H1 (cell line): Measurements from ENCODE around the gene DRC1. TPM values are rescaled to one million over a fixed set of nuclear protein-coding genes. Genes with fewer than 3 reads are reported as not detected.

Source experiments
- CTCF ChIA-PET: fragments of 300-600 bp; sonication (Branson Sonifier 250); formaldehyde crosslinking; loops from one replicate; lab custom pipeline; 2021; ENCODE audit not compliant: partially characterized antibody; lab: Charles Lee
- POLR2A ChIA-PET: fragments of 300-600 bp; sonication (Branson Sonifier 250); formaldehyde crosslinking; loops from one replicate; lab custom pipeline; 2021; ENCODE audit warnings: inconsistent platforms; ENCODE audit not compliant: partially characterized antibody; lab: Charles Lee
- DNase-seq, 2 experiments: peaks; one replicate each; pipeline versions ENCODE4 v3.0.0 to v3.0.0-alpha.2; 2010 to 2022; ENCODE audit warnings: low spot score in 2 of 2, low read depth in 1 of 2, mixed read lengths in 1 of 2
- FAIRE-seq: peaks from 2 replicates; lab custom pipeline; 2011; peaks lifted over from hg19 to GRCh38; lab: Jason Lieb, UNC
- H2AFZ ChIP-seq: 2 replicates; pipeline ENCODE4 v1.8.1; 2012; ENCODE audit warnings: low read length, inconsistent platforms
- H2AK5ac ChIP-seq: 2 replicates; pipeline ENCODE4 v1.6.1; 2013; ENCODE audit warnings: low read depth, low read length
- H2BK120ac ChIP-seq: replicated peaks from 2 replicates; pipeline ENCODE3; 2013; ENCODE audit warnings: low read depth, low read length, inconsistent platforms
- H2BK12ac ChIP-seq: 2 replicates; pipeline ENCODE4 v1.6.1; 2013; ENCODE audit warnings: low read depth, low read length
- H2BK15ac ChIP-seq: 2 replicates; pipeline ENCODE4 v1.6.1; 2013; ENCODE audit warnings: low read length
- H2BK20ac ChIP-seq: 2 replicates; pipeline ENCODE4 v1.6.1; 2013; ENCODE audit warnings: low read length
- H2BK5ac ChIP-seq: 2 replicates; pipeline ENCODE4 v1.6.1; 2013; ENCODE audit warnings: low read depth, low read length
- H3K14ac ChIP-seq: 2 replicates; pipeline ENCODE4 v1.6.1; 2013; ENCODE audit warnings: inconsistent platforms; ENCODE audit not compliant: insufficient read length
- H3K18ac ChIP-seq: 2 replicates; pipeline ENCODE4 v1.6.1; 2013; ENCODE audit warnings: low read length; ENCODE audit errors: extremely low read depth
- H3K23ac ChIP-seq: 2 replicates; pipeline ENCODE4 v1.6.1; 2013; ENCODE audit warnings: inconsistent platforms; ENCODE audit not compliant: insufficient read length
- H3K23me2 ChIP-seq: 2 replicates; pipeline ENCODE4 v1.6.1; 2013; ENCODE audit warnings: low read depth, low read length
- H3K27ac ChIP-seq: 2 replicates; pipeline ENCODE4 v1.6.1; 2011; ENCODE audit warnings: low read depth, low read length, inconsistent platforms
- H3K27me3 ChIP-seq, 4 experiments: replicated peaks in 1 of 4; 1 replicate in 1 of 4; 2 replicates in 3 of 4; pipeline versions ENCODE4 v1.6.1 to v1.8.1; 2011 to 2013; ENCODE audit warnings: low read length in 3 of 4, mild to moderate bottlenecking in 3 of 4, inconsistent platforms in 2 of 4, mixed read lengths in 2 of 4, moderate library complexity in 1 of 4; ENCODE audit not compliant: control insufficient read depth in 3 of 4, insufficient read depth in 3 of 4; ENCODE audit errors: extremely low read depth in 1 of 4
- H3K36me3 ChIP-seq, 4 experiments: 2 replicates each; pipeline versions ENCODE4 v1.6.1 to v1.8.1; 2011 to 2013; ENCODE audit warnings: mild to moderate bottlenecking in 4 of 4, low read length in 3 of 4, moderate library complexity in 2 of 4, control low read depth in 1 of 4, inconsistent platforms in 1 of 4; ENCODE audit not compliant: insufficient read depth in 4 of 4, control insufficient read depth in 2 of 4
- H3K4ac ChIP-seq: replicated peaks from 2 replicates; pipeline ENCODE3; 2013; ENCODE audit warnings: low read length, low read depth, mixed read lengths, inconsistent platforms; ENCODE audit not compliant: insufficient read length
- H3K4me1 ChIP-seq, 4 experiments: replicated peaks in 1 of 4; 1 replicate in 1 of 4; 2 replicates in 3 of 4; pipeline versions ENCODE4 v1.6.1 to v1.8.1; 2011 to 2013; ENCODE audit warnings: low read length in 3 of 4, inconsistent platforms in 2 of 4, mixed read lengths in 1 of 4; ENCODE audit not compliant: insufficient read depth in 4 of 4, control insufficient read depth in 3 of 4
- H3K4me2 ChIP-seq, 2 experiments: 2 replicates each; pipeline versions ENCODE4 v1.6.1 to v1.8.1; 2011 to 2013; ENCODE audit warnings: low read depth in 2 of 2, low read length in 2 of 2, control low read depth in 1 of 2, inconsistent platforms in 1 of 2, mild to moderate bottlenecking in 1 of 2; ENCODE audit not compliant: insufficient read depth in 1 of 2
- H3K4me3 ChIP-seq, 4 experiments: fragments of 200-600, 300-600 bp in 1 of 4; sonication (generic), shearing (Covaris generic), sonication (Bioruptor Twin) in 1 of 4; 2 replicates each; pipeline versions ENCODE4 v1.5.1 to v1.8.1; 2011 to 2016; ENCODE audit warnings: low read length in 4 of 4, low read depth in 3 of 4, control low read depth in 2 of 4, inconsistent platforms in 2 of 4, mild to moderate bottlenecking in 2 of 4, mixed read lengths in 1 of 4, moderate library complexity in 1 of 4; ENCODE audit not compliant: insufficient read depth in 2 of 4; ENCODE audit errors: extremely low read depth in 1 of 4
- H3K56ac ChIP-seq: replicated peaks from 2 replicates; pipeline ENCODE3; 2013; ENCODE audit warnings: low read depth, mild to moderate bottlenecking, mixed read lengths, low read length, inconsistent platforms; ENCODE audit not compliant: insufficient read length
- H3K79me1 ChIP-seq: 2 replicates; pipeline ENCODE4 v1.6.1; 2013; ENCODE audit warnings: low read depth, low read length, control low read depth
- H3K79me2 ChIP-seq, 2 experiments: 2 replicates each; pipeline versions ENCODE4 v1.6.1 to v1.8.1; 2012 to 2013; ENCODE audit warnings: low read length in 2 of 2, mild to moderate bottlenecking in 2 of 2, inconsistent platforms in 1 of 2; ENCODE audit not compliant: insufficient read depth in 2 of 2, control insufficient read depth in 1 of 2
- H3K9ac ChIP-seq, 4 experiments: replicated peaks in 1 of 4; 1 replicate in 1 of 4; 2 replicates in 3 of 4; pipeline versions ENCODE4 v1.6.1 to v1.8.1; 2011 to 2013; ENCODE audit warnings: low read depth in 3 of 4, low read length in 3 of 4, control low read depth in 2 of 4, mild to moderate bottlenecking in 2 of 4, moderate library complexity in 2 of 4, inconsistent platforms in 1 of 4; ENCODE audit errors: extremely low read depth in 1 of 4
- H3K9me3 ChIP-seq, 2 experiments: 2 replicates each; pipeline versions ENCODE4 v1.6.1 to v1.8.1; 2012 to 2013; ENCODE audit warnings: mild to moderate bottlenecking in 2 of 2, moderate library complexity in 2 of 2, control low read depth in 1 of 2, inconsistent platforms in 1 of 2, low read depth in 1 of 2, low read length in 1 of 2, mixed read lengths in 1 of 2; ENCODE audit not compliant: insufficient read depth in 2 of 2
- H4K20me1 ChIP-seq, 2 experiments: replicated peaks in 1 of 2; 2 replicates each; pipeline versions ENCODE3 to v1.8.1; 2011 to 2013; ENCODE audit warnings: inconsistent platforms in 2 of 2, low read length in 2 of 2, mild to moderate bottlenecking in 1 of 2; ENCODE audit not compliant: insufficient read depth in 2 of 2, control insufficient read depth in 1 of 2
- H4K5ac ChIP-seq: 2 replicates; pipeline ENCODE4 v1.6.1; 2013; ENCODE audit warnings: low read length, low read depth, mixed read lengths, inconsistent platforms; ENCODE audit not compliant: insufficient read length
- H4K8ac ChIP-seq: 2 replicates; pipeline ENCODE4 v1.8.0; 2013; ENCODE audit warnings: mild to moderate bottlenecking, moderate library complexity, low read length, inconsistent platforms; ENCODE audit not compliant: insufficient read depth; ENCODE audit errors: extremely low read depth
- H4K91ac ChIP-seq: replicated peaks from 2 replicates; pipeline ENCODE3; 2013; ENCODE audit warnings: low read length, mixed read lengths, inconsistent platforms; ENCODE audit not compliant: insufficient read length
- CBX8 ChIP-seq: fragments of 300-800, 300-1000 bp; sonication (generic); IDR thresholded peaks from 2 replicates; pipeline ENCODE4 v1.7.1; 2016; ENCODE audit warnings: low read depth, low read length, borderline replicate concordance
- GABPA ChIP-seq: IDR thresholded peaks from 2 replicates; pipeline ENCODE4 v1.6.1; 2011; ENCODE audit warnings: mild to moderate bottlenecking, low read length, moderate library complexity, borderline replicate concordance; ENCODE audit not compliant: insufficient read depth
- HDAC2 ChIP-seq, 2 experiments: fragments of 300-600 bp in 1 of 2; sonication (generic) in 1 of 2; IDR thresholded peaks; 2 replicates each; pipeline ENCODE4 v1.6.1; 2011 to 2012; ENCODE audit warnings: low read depth in 2 of 2, low read length in 2 of 2, mild to moderate bottlenecking in 2 of 2, moderate library complexity in 2 of 2, borderline replicate concordance in 1 of 2, inconsistent platforms in 1 of 2
- HDAC6 ChIP-seq: IDR thresholded peaks from one replicate; pipeline ENCODE4 v1.7.1; 2012; ENCODE audit warnings: low read depth, mild to moderate bottlenecking, inconsistent platforms, low read length, moderate library complexity
- NRF1 ChIP-seq: IDR thresholded peaks from 2 replicates; pipeline ENCODE4 v1.6.1; 2011; ENCODE audit warnings: mild to moderate bottlenecking, low read depth, low read length, improper control_type of control experiment
- POLR2A ChIP-seq, 2 experiments: IDR thresholded peaks; 1 replicate in 1 of 2; 2 replicates in 1 of 2; pipeline ENCODE4 v1.6.1; 2011; ENCODE audit warnings: low read depth in 2 of 2, low read length in 2 of 2, mild to moderate bottlenecking in 2 of 2; ENCODE audit errors: control extremely low read depth in 1 of 2
- POU5F1 ChIP-seq: IDR thresholded peaks from 2 replicates; pipeline ENCODE4 v1.6.1; 2011; ENCODE audit warnings: low read depth, mild to moderate bottlenecking, low read length, moderate library complexity
- RBBP5 ChIP-seq: IDR thresholded peaks from 2 replicates; pipeline ENCODE4 v1.7.1; 2012; ENCODE audit warnings: low read depth, mild to moderate bottlenecking, inconsistent platforms, low read length, moderate library complexity, borderline replicate concordance
- RNF2 ChIP-seq: fragments of 200-900, 300-1000 bp; sonication (generic); IDR thresholded peaks from 2 replicates; pipeline ENCODE4 v1.7.1; 2016; ENCODE audit warnings: borderline replicate concordance, low read depth, mild to moderate bottlenecking, antibody characterized with exemption, low read length; ENCODE audit not compliant: poor library complexity, severe bottlenecking; ENCODE audit errors: missing control alignments
- SP2 ChIP-seq: IDR thresholded peaks from 2 replicates; pipeline ENCODE4 v1.6.1; 2012; ENCODE audit warnings: mild to moderate bottlenecking, low read length, inconsistent platforms
- SUZ12 ChIP-seq: fragments of 200-600 bp; sonication (generic); IDR thresholded peaks from 2 replicates; pipeline ENCODE4 v1.6.1; 2012; ENCODE audit warnings: mild to moderate bottlenecking, inconsistent platforms, low read length, moderate library complexity, mixed read lengths
- TAF1 ChIP-seq: IDR thresholded peaks from 2 replicates; pipeline ENCODE4 v1.6.1; 2011; ENCODE audit warnings: mild to moderate bottlenecking, low read depth, low read length
- TBP ChIP-seq: IDR thresholded peaks from 2 replicates; pipeline ENCODE4 v1.6.1; 2011; ENCODE audit warnings: low read depth, low read length, improper control_type of control experiment
- WGBS, 2 experiments: shearing (Covaris generic) in 1 of 2; methylation state at CpG; one replicate each; pipeline versions ENCODE4 v1.1.6 to v1.1.7; 2013 to 2015; ENCODE audit warnings: low lambda C conversion rate in 2 of 2, mixed read lengths in 2 of 2, inconsistent platforms in 1 of 2, low coverage in 1 of 2, missing lambda C conversion rate in 1 of 2; ENCODE audit not compliant: insufficient replicate concordance in 2 of 2, insufficient coverage in 1 of 2, insufficient read length in 1 of 2; ENCODE audit errors: extremely low coverage in 1 of 2, missing lambda C conversion rate in 1 of 2; 5-methylcytosine and 5-hydroxymethylcytosine counted together
- polyA plus RNA-seq, 7 experiments: library from polyadenylated mRNA; depleted of rRNA in 3 of 7; stranded (reverse) in 5 of 7; unstranded in 2 of 7; fragments of >200 nt in 5 of 7; fragments of 200-250 nt in 2 of 7; gene quantifications; 1 replicate in 5 of 7; 2 replicates in 1 of 7; 4 replicates in 1 of 7; pipeline versions ENCODE4 v1.2.1 to v1.2.3, GENCODE V29; 2011 to 2013; ENCODE audit warnings: missing spikeins in 2 of 7, mixed read lengths in 2 of 7
- total RNA-seq: library from RNA; stranded (reverse); fragmentation: NEBNext Ultra II Directional; extraction: Animal tissue kit (Norgen Biotek cat#: 25700); gene quantifications from 2 replicates; pipeline ENCODE4 v1.2.1, GENCODE V29; 2021

Gene DRC1
- total and polyA plus RNA-seq, 2 of the 8 experiments (the other 6 are each of a cell fraction or from before 2014, with no cell fraction given) = 0.08 TPM; not detected in 1

DNA sequence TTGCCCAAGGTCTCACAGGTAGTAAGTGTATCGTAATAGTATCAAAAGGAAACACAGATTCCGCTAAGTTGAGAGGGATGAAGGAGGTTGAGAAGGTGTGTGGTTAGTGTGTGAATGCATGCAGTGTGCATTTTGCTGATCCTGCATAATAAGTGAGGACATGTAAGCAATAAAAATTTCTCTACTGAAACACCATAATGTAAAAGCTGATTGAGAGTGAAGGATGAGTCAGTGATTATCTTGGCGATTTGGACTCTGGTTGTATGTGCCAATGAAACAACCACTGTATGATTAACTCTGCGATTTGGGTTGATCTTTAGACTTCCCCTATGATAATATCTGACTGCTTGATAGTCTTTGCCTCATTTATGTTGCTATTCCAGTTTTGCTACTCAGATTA is 38.4 kb upstream of the DRC1 start:
- Histone ChIP-seq H3K23me2 (no peaks in the 10 kb centered on the region), H4K91ac (no peak overlapping the region), H3K56ac (no peak overlapping the region), H3K79me1 (peaks cover 3% of the 10 kb centered on the region; the same call in 1 of the 2 replicates), H3K4ac (no peak overlapping the region), H2BK20ac (no peak overlapping the region), H3K23ac (no peak overlapping the region), H3K18ac (no peak overlapping the region), H2AFZ (no peak overlapping the region), H2BK12ac (no peak overlapping the region), H2AK5ac (no peak overlapping the region), H3K79me2 (peaks cover 3 to 44% of the 10 kb centered on the region in 2 experiments; a peak in 3 of 4 replicates), H2BK5ac (no peak overlapping the region), H3K4me3 (no peak overlapping the region), H3K36me3 (peaks cover 0 to 10% (median 6%) of the 10 kb centered on the region in 4 experiments; a peak in 6 of 8 replicates), H4K8ac (no peak overlapping the region), H2BK15ac (no peak overlapping the region), H3K9me3 (no peaks in the 10 kb centered on the region), H3K4me2 (no peak overlapping the region), H3K14ac (no peak overlapping the region), H3K9ac (no peak overlapping the region), H3K4me1 (no peaks in the 10 kb centered on the region), H3K27me3 (no peaks in the 10 kb centered on the region), H4K20me1 (peaks cover 2 to 11% of the 10 kb centered on the region in 2 experiments), H2BK120ac (no peak overlapping the region), H3K27ac (no peak overlapping the region), H4K5ac (no peak overlapping the region)
- CTCF ChIA-PET = no interaction called here
- WGBS, 2 experiments = 92% methylated on average over 4 of the region's 4 CpGs; no CpG with 5 or more reads in 1 of the 2 experiments
- TF ChIP-seq RNF2 (no peak), RBBP5 (no peak), POU5F1 (no peak), NRF1 (no peak), HDAC6 (no peak), TAF1 (no peak), HDAC2 (IDR thresholded peaks at IDR 0.05; ENCODE audit: borderline replicate concordance in 1 of 2, low read depth in 2 of 2, low read length in 2 of 2) (no peak), POLR2A (IDR thresholded peaks at IDR 0.05; ENCODE audit: control extremely low read depth in 1 of 2, low read depth in 2 of 2, low read length in 2 of 2) (no peak), SUZ12 (no peak), TBP (no peak), SP2 (no peak), CBX8 (no peak), GABPA (no peak)
- POLR2A ChIA-PET = no interaction called here
- FAIRE-seq (no peak), DNase-seq (no peak)
